Measurements from ENCODE around the gene SLC35F3.
"Not testable (repeated sequence)": the region's sequence is repeated elsewhere in the genome, so short reads cannot be mapped to it uniquely, and the experiment has no call there.

Gene SLC35F3

GRCh38 chr1:234206651-234207284 lies 302.3 kb downstream of the SLC35F3 start:
- DNase-seq, result no peak

- DNase-seq, result no peak
Observed at GRCh38 chr1:234208351-234208750, 303.9 kb downstream of the SLC35F3 start.

- no peak for DNase-seq
Observed at GRCh38 chr1:234208791-234209190, 304.3 kb downstream of the SLC35F3 start.

- not testable (repeated sequence) for DNase-seq
Observed at GRCh38 chr1:234210429-234210828, 306.0 kb downstream of the SLC35F3 start.

- DNase-seq, result not testable (repeated sequence)
Observed at GRCh38 chr1:234211855-234212254, 307.4 kb downstream of the SLC35F3 start.

GRCh38 chr1:234212764-234213657 lies 308.5 kb downstream of the SLC35F3 start:
- peak; percentile 33 for DNase-seq

GRCh38 chr1:234213658-234214128 lies 309.2 kb downstream of the SLC35F3 start:
- DNase-seq, result no peak

GRCh38 chr1:234214129-234214910 lies 309.8 kb downstream of the SLC35F3 start:
- DNase-seq, result no peak

- DNase-seq, result no peak
Observed at GRCh38 chr1:234214911-234215892, 310.7 kb downstream of the SLC35F3 start.

- no peak for DNase-seq
Observed at GRCh38 chr1:234216116-234216703, 311.7 kb downstream of the SLC35F3 start.

- no peak for DNase-seq
Observed at GRCh38 chr1:234217316-234217840, 312.9 kb downstream of the SLC35F3 start.

- no peak for DNase-seq
Observed at GRCh38 chr1:234218078-234218477, 313.6 kb downstream of the SLC35F3 start.

GRCh38 chr1:234219711-234220110 lies 315.2 kb downstream of the SLC35F3 start:
- no peak for DNase-seq

GRCh38 chr1:234221601-234222000 lies 317.1 kb downstream of the SLC35F3 start:
- no peak for DNase-seq

- DNase-seq, result no peak
Observed at GRCh38 chr1:234222561-234223280, 318.2 kb downstream of the SLC35F3 start.

- DNase-seq, result no peak
Observed at GRCh38 chr1:234226113-234226818, 321.8 kb downstream of the SLC35F3 start.

GRCh38 chr1:234226819-234227165 lies 322.3 kb downstream of the SLC35F3 start:
- no peak for DNase-seq

- DNase-seq, result no peak
Observed at GRCh38 chr1:234229581-234230387, 325.3 kb downstream of the SLC35F3 start.

- DNase-seq, result peak; percentile 37
Observed at GRCh38 chr1:234230414-234230862, 326.0 kb downstream of the SLC35F3 start.

All from NCI-H748 treated with DMSO at 0.1 percent for 48 hours (cell line).